Pancreas (tissue), 10 donors: Measurements from ENCODE around the gene MRPL58. TPM values are rescaled to one million over a fixed set of nuclear protein-coding genes. Genes with fewer than 3 reads are reported as not detected.

Experiments
- ATAC-seq, 4 donors: fragments of 200-7000 bp; cut with Tn5 transposase; one replicate each; pipeline versions ENCODE4 v1.8.0 to v1.9.1; 2020; ENCODE audit warnings: mild to moderate bottlenecking in 4 of 4, moderate library complexity in 4 of 4
- DNase-seq, 6 donors: peaks; one replicate each; pipeline ENCODE4 v3.0.0-alpha.2; 2020
- FAIRE-seq: peaks from 2 replicates; lab custom pipeline; 2012; peaks lifted over from hg19 to GRCh38; lab: Jason Lieb, UNC
- H3K27ac ChIP-seq, 4 donors: fragments of 200-600 bp; sonication (generic); 1 replicate in 3 of 4; 2 replicates in 1 of 4; pipeline versions ENCODE4 v1.5.0 to v1.8.0; 2020
- H3K27me3 ChIP-seq, 4 donors: fragments of 200-600 bp; one replicate each; pipeline ENCODE4 v1.8.0; 2021
- H3K36me3 ChIP-seq, 3 donors: fragments of 200-600 bp; sonication (generic) in 1 of 3; one replicate each; pipeline versions ENCODE4 v1.5.0 to v1.8.0; 2020 to 2021
- H3K4me1 ChIP-seq, 3 donors: fragments of 200-600 bp; one replicate each; pipeline ENCODE4 v1.8.0; 2021
- H3K4me3 ChIP-seq, 4 donors: fragments of 200-600 bp; sonication (generic) in 2 of 4; one replicate each; pipeline versions ENCODE4 v1.5.0 to v1.8.0; 2020 to 2021
- H3K9me3 ChIP-seq, 4 donors: fragments of 200-600 bp; one replicate each; pipeline ENCODE4 v1.8.0; 2021
- CTCF ChIP-seq, 4 donors: fragments of 200-600 bp; sonication (generic) in 3 of 4; IDR thresholded peaks; one replicate each; pipeline versions ENCODE4 v1.5.0 to v1.8.0; 2021; ENCODE audit warnings: antibody characterized with exemption in 4 of 4
- WGBS, 2 donors: extraction: QIAGEN DNeasy Blood & Tissue Kit; methylation state at CpG; one replicate each; pipeline ENCODE4 v1.1.7; 2013; 5-methylcytosine and 5-hydroxymethylcytosine counted together
- intact Hi-C, 3 donors: fragments of 100-400 bp; cut with DNase I; formaldehyde crosslinking; loops; one replicate each; pipeline versions ENCODE4 v1.11.1 to v1.14.2; 2022
- polyA plus RNA-seq, 2 donors: library from polyadenylated mRNA; stranded (reverse); fragments of 200-250 nt; gene quantifications; one replicate each; pipeline ENCODE4 v1.2.3, GENCODE V29; 2013
- total RNA-seq, 6 donors: library from RNA; stranded (reverse); fragmentation: NEBNext Ultra II Directional in 4 of 6; extraction: Animal tissue kit (Norgen Biotek cat#: 25700) in 4 of 6; gene quantifications; one replicate each; pipeline versions ENCODE4 v1.2.1 to v1.2.4, GENCODE V29; 2021 to 2023
- donor health status: healthy with polysubstance abuse.
- donor health status: DM: no; HTN: no; CAD: no; lungs with moderate emphysema.
- donor health status: DM: no; HTN: no; CAD: no.
- donor health status: control.
- donor health status: control.
- donor health status: Bipolar disorder and iron deficiency.
- donor health status: DM: yes; HTN: yes; CAD: no.
- donor health status: DM: no; HTN: no; CAD: no.
- donor health status: DM: no; HTN: no; CAD: no.
- donor health status: DM: yes; HTN: yes; CAD: no.

Gene MRPL58
- total and polyA plus RNA-seq, 8 donors, result 11.7 to 23.6 (median 16.0) TPM

GRCh38 chr17:75049057-75049456, 36.6 kb downstream of the MRPL58 start:
- H3K9me3 ChIP-seq, result no peaks in the 10 kb centered on the region
- no peak for TF ChIP-seq CTCF (IDR thresholded peaks at IDR 0.05)
- no peaks in the 10 kb centered on the region for H3K27me3 ChIP-seq
- H3K36me3 ChIP-seq, result peaks cover 0 to 13% (median 0%) of the 10 kb centered on the region in 3 donors
- FAIRE-seq (no peak), DNase-seq (no peak), ATAC-seq (no peak)
- intact Hi-C loops, result no loop called here
- peaks cover 4 to 19% (median 10%) of the 10 kb centered on the region in 3 donors for H3K4me1 ChIP-seq
- H3K4me3 ChIP-seq, result no peak overlapping the region
- H3K27ac ChIP-seq, result no peak overlapping the region
- WGBS, 2 donors, result 86 to 90% methylated on average over 5 of the region's 5 CpGs

- intact Hi-C loops, result no loop called here
- Histone ChIP-seq H3K4me1 (peaks cover 4 to 19% (median 10%) of the 10 kb centered on the region in 3 donors), H3K27ac (no peak overlapping the region), H3K9me3 (no peaks in the 10 kb centered on the region), H3K4me3 (no peak overlapping the region), H3K27me3 (no peaks in the 10 kb centered on the region), H3K36me3 (peaks cover 0 to 15% (median 0%) of the 10 kb centered on the region in 3 donors)
- no peak for TF ChIP-seq CTCF (IDR thresholded peaks at IDR 0.05)
- FAIRE-seq, result no peak
- DNase-seq, result no peak
- ATAC-seq, result no peak
These were observed 37.2 kb downstream of the MRPL58 start for GRCh38 chr17:75049706-75050105.

- FAIRE-seq (no peak), ATAC-seq (no peak), DNase-seq (no peak)
- intact Hi-C loops, result no loop called here
- Histone ChIP-seq H3K4me1 (peaks cover 4 to 12% (median 10%) of the 10 kb centered on the region in 3 donors), H3K27ac (no peak overlapping the region), H3K9me3 (no peaks in the 10 kb centered on the region), H3K4me3 (no peak overlapping the region), H3K27me3 (no peaks in the 10 kb centered on the region), H3K36me3 (peaks cover 0 to 15% (median 0%) of the 10 kb centered on the region in 3 donors)
- 73 to 89% methylated on average over 2 of the region's 2 CpGs for WGBS, 2 donors
- no peak for TF ChIP-seq CTCF (IDR thresholded peaks at IDR 0.05)
These were observed 39.5 kb downstream of the MRPL58 start for GRCh38 chr17:75051941-75052340.

GRCh38 chr17:75059369-75060345, 47.2 kb downstream of the MRPL58 start:
- DNase-seq (peak in 1 of 6 donors; percentile 18), FAIRE-seq (peak; percentile 53), ATAC-seq (peak in 3 of 4 donors; percentile 78 to 85 (median 80))
- no peak overlapping the region for H3K27ac ChIP-seq
- H3K27me3 ChIP-seq, result no peaks in the 10 kb centered on the region
- 78 to 81% methylated on average over 25 of the region's 25 CpGs for WGBS, 2 donors
- no peak for TF ChIP-seq CTCF (IDR thresholded peaks at IDR 0.05)
- no peaks in the 10 kb centered on the region for H3K4me1 ChIP-seq
- no peaks in the 10 kb centered on the region for H3K9me3 ChIP-seq
- peaks cover 2 to 30% (median 14%) of the 10 kb centered on the region in 3 donors for H3K36me3 ChIP-seq
- intact Hi-C loops, result no loop called here
- no peak overlapping the region for H3K4me3 ChIP-seq
